DOHH2 (cell line): ENCODE data around the gene COL25A1.

Experiments used
- H3F3A ChIP-seq: fragments of 200-600 bp; sonication (generic), shearing (Covaris generic); 2 replicates; pipeline ENCODE4 v1.6.0; 2016; ENCODE audit warnings: antibody characterized with exemption, mild to moderate bottlenecking; ENCODE audit not compliant: control insufficient read depth, insufficient read depth
- H3K27ac ChIP-seq: fragments of 200-600 bp; sonication (generic); 2 replicates; pipeline ENCODE4 v1.5.1; 2014; ENCODE audit warnings: low read depth, mild to moderate bottlenecking, low read length, moderate library complexity
- H3K27me3 ChIP-seq: fragments of 200-600 bp; sonication (generic); 2 replicates; pipeline ENCODE4 v1.6.1; 2014; ENCODE audit warnings: mild to moderate bottlenecking, low read length, mixed read lengths; ENCODE audit not compliant: control insufficient read depth
- H3K36me3 ChIP-seq: fragments of 200-600 bp; sonication (generic); 2 replicates; pipeline ENCODE4 v1.6.1; 2014; ENCODE audit warnings: mild to moderate bottlenecking, low read length, moderate library complexity, mixed read lengths; ENCODE audit not compliant: control insufficient read depth
- H3K4me1 ChIP-seq: fragments of 200-600 bp; sonication (generic); 2 replicates; pipeline ENCODE4 v1.6.1; 2014; ENCODE audit warnings: mild to moderate bottlenecking, low read length, mixed read lengths; ENCODE audit not compliant: control insufficient read depth
- H3K4me2 ChIP-seq: fragments of 200-600 bp; sonication (generic); 2 replicates; pipeline ENCODE4 v1.6.0; 2014; ENCODE audit warnings: mild to moderate bottlenecking, low read length, moderate library complexity
- H3K4me3 ChIP-seq: fragments of 200-600 bp; sonication (generic); 2 replicates; pipeline ENCODE4 v1.5.1; 2014; ENCODE audit warnings: mild to moderate bottlenecking, low read length, mixed read lengths
- H3K79me2 ChIP-seq: fragments of 200-600 bp; sonication (generic); 2 replicates; pipeline ENCODE4 v1.6.1; 2014; ENCODE audit warnings: mild to moderate bottlenecking, low read length, mixed read lengths; ENCODE audit not compliant: control insufficient read depth
- H3K9me2 ChIP-seq: fragments of 200-600 bp; sonication (generic); replicated peaks from 2 replicates; pipeline ENCODE4 v1.6.1; 2014; ENCODE audit warnings: mild to moderate bottlenecking, low read length, mixed read lengths; ENCODE audit not compliant: control insufficient read depth
- H3K9me3 ChIP-seq: fragments of 200-600 bp; sonication (generic); 2 replicates; pipeline ENCODE4 v1.6.1; 2014; ENCODE audit warnings: antibody characterized with exemption, low read length, mixed read lengths; ENCODE audit not compliant: control insufficient read depth, insufficient read depth
- H4K20me1 ChIP-seq: fragments of 200-600 bp; sonication (generic); 2 replicates; pipeline ENCODE4 v1.6.0; 2014; ENCODE audit warnings: low read depth, mild to moderate bottlenecking, antibody characterized with exemption, low read length, moderate library complexity; ENCODE audit not compliant: control insufficient read depth, insufficient read depth
- EZH2phosphoT487 ChIP-seq: fragments of 200-600 bp; sonication (generic); IDR thresholded peaks from 2 replicates; pipeline ENCODE4 v1.6.1; 2017; ENCODE audit warnings: borderline replicate concordance, mild to moderate bottlenecking, antibody characterized with exemption, low read length, moderate library complexity, mixed read lengths
- TF ChIP-seq, protein P1 (sequence below): fragments of 200-600 bp; sonication (generic); IDR thresholded peaks from one replicate; pipeline ENCODE4 v1.5.1; 2014; ENCODE audit warnings: antibody characterized with exemption, mild to moderate bottlenecking, low read depth, low read length; ENCODE audit not compliant: poor library complexity, severe bottlenecking

COL25A1 gene

DNA sequence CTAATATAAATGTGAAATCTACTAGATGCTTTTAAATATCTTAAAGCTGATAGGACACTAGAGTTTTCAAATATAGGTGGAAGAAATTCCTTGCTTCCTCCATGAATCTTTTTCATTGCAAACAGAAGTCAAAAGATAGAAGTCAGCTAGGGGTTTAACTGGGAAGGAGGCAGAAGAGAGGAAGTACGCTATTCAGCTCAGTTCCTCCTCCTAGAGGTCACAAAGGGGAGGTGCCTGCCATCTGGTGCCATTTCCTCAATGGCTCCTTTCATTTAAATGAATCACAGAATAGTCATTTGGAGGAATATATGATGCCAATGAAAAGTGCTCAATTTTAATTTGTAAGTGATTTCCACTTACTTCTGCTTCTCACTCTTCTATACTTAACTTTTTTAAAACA, 8.5 kb downstream of the COL25A1 start:
- Histone ChIP-seq H3K27ac (no peak overlapping the region), H3K9me2 (no peaks in the 10 kb centered on the region), H3K79me2 (no peaks in the 10 kb centered on the region), H3K9me3 (no peaks in the 10 kb centered on the region), H3K27me3 (no peaks in the 10 kb centered on the region), H3K4me2 (no peak overlapping the region), H3K36me3 (no peaks in the 10 kb centered on the region), H3K4me3 (no peak overlapping the region), H3F3A (no peaks in the 10 kb centered on the region), H3K4me1 (no peaks in the 10 kb centered on the region), H4K20me1 (no peaks in the 10 kb centered on the region)
- TF ChIP-seq, protein P1, sequence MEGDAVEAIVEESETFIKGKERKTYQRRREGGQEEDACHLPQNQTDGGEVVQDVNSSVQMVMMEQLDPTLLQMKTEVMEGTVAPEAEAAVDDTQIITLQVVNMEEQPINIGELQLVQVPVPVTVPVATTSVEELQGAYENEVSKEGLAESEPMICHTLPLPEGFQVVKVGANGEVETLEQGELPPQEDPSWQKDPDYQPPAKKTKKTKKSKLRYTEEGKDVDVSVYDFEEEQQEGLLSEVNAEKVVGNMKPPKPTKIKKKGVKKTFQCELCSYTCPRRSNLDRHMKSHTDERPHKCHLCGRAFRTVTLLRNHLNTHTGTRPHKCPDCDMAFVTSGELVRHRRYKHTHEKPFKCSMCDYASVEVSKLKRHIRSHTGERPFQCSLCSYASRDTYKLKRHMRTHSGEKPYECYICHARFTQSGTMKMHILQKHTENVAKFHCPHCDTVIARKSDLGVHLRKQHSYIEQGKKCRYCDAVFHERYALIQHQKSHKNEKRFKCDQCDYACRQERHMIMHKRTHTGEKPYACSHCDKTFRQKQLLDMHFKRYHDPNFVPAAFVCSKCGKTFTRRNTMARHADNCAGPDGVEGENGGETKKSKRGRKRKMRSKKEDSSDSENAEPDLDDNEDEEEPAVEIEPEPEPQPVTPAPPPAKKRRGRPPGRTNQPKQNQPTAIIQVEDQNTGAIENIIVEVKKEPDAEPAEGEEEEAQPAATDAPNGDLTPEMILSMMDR: peak; percentile 67
- no peak for TF ChIP-seq EZH2phosphoT487

DNA sequence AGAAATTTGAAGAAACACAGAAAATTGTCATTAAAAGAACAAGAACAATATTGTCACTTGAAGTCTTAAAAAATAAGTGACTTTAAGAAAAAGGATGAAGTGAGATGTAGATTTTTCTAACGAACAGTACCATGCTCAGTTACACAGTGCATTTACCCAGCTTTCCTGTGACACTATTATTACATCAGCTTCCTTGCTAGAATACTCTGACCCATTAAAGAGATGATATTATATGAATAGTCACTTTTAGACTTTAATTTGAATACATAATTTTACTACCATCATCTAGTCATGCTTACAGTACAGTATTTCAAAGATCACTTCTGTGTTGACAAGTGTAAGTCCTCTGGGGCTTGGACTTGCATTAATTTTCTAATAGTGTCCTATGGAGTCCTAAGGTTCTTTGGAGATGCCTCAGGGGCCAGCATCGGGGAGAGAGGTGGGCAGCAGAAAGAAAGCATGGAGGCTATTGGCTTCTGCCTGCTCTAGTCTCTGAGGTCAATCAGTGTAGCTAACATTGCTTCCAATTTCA, 10.7 kb downstream of the COL25A1 start:
- Histone ChIP-seq H3K27me3 (no peaks in the 10 kb centered on the region), H3K9me3 (no peaks in the 10 kb centered on the region), H3K4me2 (no peak overlapping the region), H3K9me2 (no peaks in the 10 kb centered on the region), H3K79me2 (no peaks in the 10 kb centered on the region), H3K4me3 (no peak overlapping the region), H3K4me1 (no peaks in the 10 kb centered on the region), H3K27ac (no peak overlapping the region), H3K36me3 (no peaks in the 10 kb centered on the region), H3F3A (no peaks in the 10 kb centered on the region), H4K20me1 (no peaks in the 10 kb centered on the region)
- TF ChIP-seq, protein P1: no peak
- TF ChIP-seq EZH2phosphoT487: no peak

DNA sequence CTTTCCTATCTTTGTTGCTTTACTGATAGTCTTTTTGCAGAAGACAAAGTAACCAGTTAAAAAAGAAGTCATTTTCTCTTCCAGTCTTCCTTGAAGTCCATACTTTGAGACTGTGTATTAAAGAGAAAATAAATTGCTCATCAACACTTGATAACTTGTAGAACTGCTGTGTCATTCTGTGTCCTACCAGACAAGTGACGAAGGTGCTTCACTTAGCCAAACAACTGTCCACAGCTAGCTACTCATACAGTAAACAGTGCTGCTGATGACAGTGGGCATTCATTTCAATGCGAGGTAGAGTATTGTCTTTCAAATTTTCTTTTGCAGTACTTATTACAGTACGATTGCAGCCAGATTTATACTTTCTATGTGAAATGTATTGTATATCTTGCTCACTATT, 11.5 kb downstream of the COL25A1 start:
- H4K20me1 ChIP-seq: no peaks in the 10 kb centered on the region
- H3K79me2 ChIP-seq: no peaks in the 10 kb centered on the region
- H3K9me3 ChIP-seq: no peaks in the 10 kb centered on the region
- no peaks in the 10 kb centered on the region for H3K4me1 ChIP-seq
- H3K36me3 ChIP-seq: no peaks in the 10 kb centered on the region
- no peaks in the 10 kb centered on the region for H3F3A ChIP-seq
- TF ChIP-seq, protein P1: no peak
- no peak for TF ChIP-seq EZH2phosphoT487
- H3K4me3 ChIP-seq: no peak overlapping the region
- no peaks in the 10 kb centered on the region for H3K9me2 ChIP-seq
- H3K27me3 ChIP-seq: no peaks in the 10 kb centered on the region
- no peak overlapping the region for H3K27ac ChIP-seq
- H3K4me2 ChIP-seq: no peak overlapping the region

DNA sequence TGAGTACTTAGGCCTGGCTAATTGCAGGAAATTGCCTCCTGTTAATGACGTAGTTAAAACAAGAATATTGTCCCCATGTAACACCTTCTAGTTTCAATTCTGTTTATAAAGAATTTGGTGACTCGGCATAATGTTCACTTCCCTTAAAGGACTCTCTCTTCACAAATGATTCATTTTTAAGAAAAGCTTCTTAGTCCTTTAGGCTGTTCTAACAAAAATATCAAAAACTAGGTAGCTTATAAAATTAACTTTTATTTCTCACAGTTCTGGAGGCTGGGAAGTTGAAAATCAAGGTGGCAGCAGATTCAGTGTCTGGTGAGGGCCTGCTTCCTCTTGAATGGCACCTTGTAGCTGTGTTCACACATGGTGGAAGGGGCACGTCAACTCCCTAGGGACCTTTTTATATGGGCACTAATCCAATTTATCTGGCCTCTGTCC, 23.8 kb downstream of the COL25A1 start:
- H3K4me2 ChIP-seq: 0 out of 2 replicates have a peak overlapping the region, but pooled peaks have one; percentile 9

More for the DNA sequence above, 23.8 kb downstream of the COL25A1 start:
- Histone ChIP-seq H3K9me3 (no peaks in the 10 kb centered on the region), H3K27me3 (no peaks in the 10 kb centered on the region), H3K4me3 (no peak overlapping the region), H3K4me1 (peaks cover 6% of the 10 kb centered on the region), H4K20me1 (no peaks in the 10 kb centered on the region), H3K27ac (no peak overlapping the region), H3K79me2 (no peaks in the 10 kb centered on the region), H3F3A (no peaks in the 10 kb centered on the region), H3K36me3 (no peaks in the 10 kb centered on the region), H3K9me2 (no peaks in the 10 kb centered on the region)
- TF ChIP-seq, protein P1: no peak
- no peak for TF ChIP-seq EZH2phosphoT487
